GM18861 (cell line): Measurements from ENCODE around the gene ULK1.
"Not testable (repeated sequence)": the region's sequence is repeated elsewhere in the genome, so short reads cannot be mapped to it uniquely, and the experiment has no call there.

Experiments used
- ATAC-seq: cut with Tn5 transposase; IDR thresholded peaks from one replicate; pipeline ENCODE4 v1.9.1; 2021; ENCODE audit not compliant: unreplicated experiment

The ULK1 gene

DNA sequence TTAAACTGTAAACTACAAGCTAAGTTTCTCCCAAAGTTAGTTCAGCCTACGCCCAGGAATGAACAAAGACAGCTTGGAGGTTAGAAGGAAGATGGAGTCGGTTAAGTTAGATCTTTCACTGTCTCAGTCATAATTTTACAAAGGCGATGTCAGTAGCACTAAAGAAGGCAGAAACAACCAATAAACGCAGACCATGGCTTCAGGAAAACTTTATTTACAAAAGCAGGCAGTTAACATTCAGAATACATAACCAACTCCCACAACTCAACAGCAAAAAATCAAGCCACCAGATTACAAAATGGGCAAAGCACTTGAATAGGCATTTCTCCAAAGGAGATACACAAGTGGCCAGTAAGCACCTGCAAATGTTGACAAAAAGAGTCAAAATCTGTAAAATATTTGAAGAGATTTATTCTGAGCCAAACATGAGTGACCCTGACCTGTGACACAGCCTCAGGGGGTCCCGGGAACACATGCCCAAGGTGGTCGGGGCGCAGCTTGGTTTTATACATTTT is 8.8 kb upstream of the ULK1 start:
- ATAC-seq: no peak

GRCh38 chr12:131891722-131892121 is 2.7 kb upstream of the ULK1 start:
- ATAC-seq: not testable (repeated sequence)

DNA sequence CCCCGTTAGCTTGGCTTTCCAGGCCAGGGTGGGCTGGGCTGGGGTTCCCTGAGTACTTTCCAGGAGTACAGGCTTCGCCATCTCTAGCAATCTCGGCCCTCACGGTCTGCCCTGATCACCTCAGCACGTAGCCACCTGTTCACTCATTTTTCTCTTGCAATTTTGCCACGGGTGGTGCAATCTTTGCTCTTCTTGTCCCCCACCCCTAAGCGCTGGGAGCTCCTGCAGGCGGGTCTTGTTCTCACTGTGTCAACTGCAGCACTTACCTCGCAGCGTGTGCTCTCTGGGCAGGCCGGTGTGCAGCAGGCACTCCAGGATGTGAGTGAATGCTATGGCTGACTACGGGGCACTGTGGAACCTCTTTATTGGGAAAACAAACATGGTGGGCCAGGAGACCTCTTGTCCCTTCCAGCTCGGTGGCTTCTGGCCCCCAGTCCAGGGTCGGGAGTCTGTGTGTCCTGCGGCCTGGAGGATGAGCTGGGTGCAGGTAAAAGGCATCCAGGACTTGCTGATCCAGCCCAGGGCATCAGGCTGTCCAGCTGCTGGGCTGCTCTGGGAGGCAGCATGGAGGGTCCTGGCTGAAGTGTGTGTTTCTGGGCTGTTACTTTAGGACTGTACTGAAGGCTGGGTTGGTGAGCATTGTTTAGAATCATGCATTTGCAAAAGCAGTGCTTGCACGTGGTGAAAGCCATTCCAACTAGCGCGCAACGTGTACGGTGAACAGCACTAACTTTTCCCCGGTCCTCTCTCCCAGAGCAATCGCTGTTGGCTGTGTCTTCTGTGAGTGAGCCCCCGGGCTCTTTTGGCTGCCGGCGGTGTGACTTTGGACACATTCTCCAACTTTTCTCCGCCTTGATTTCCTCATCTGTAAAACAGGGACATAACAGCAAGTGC is 1.5 kb upstream of the ULK1 start:
- ATAC-seq: no peak

DNA sequence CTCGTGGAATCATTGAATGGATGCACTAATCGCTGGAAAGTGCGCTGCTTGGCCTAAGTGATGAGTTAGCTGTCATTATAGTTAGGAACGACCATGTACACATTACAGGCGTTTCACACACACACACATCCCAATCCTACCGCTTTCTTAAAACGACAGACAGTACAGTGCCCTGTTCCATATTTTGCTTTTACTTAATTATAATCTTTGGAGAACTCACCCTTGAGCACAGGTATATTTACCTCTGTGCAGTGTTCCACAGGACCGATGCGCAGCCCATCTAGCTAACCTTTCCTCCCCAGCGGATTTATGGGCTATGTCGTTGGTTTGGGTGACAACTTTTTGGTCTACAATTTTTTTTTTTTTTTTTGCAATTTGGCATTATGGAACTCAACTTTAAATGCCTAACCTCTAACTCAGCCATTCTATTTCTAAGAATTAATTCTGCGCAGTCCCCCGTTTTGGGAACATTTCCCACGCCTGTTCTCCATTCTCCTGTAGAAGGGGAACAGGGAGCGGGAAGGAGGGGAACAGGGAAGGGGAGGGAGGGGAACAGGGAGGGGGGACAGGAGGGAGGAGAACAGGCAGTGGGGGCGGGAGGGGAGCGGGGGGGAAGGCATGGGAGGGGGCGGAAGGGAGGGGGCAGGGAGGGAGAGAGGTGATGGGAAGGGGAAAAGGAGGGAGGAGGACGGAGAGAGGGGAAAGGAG is 663 bp upstream of the ULK1 start:
- ATAC-seq: no peak

DNA sequence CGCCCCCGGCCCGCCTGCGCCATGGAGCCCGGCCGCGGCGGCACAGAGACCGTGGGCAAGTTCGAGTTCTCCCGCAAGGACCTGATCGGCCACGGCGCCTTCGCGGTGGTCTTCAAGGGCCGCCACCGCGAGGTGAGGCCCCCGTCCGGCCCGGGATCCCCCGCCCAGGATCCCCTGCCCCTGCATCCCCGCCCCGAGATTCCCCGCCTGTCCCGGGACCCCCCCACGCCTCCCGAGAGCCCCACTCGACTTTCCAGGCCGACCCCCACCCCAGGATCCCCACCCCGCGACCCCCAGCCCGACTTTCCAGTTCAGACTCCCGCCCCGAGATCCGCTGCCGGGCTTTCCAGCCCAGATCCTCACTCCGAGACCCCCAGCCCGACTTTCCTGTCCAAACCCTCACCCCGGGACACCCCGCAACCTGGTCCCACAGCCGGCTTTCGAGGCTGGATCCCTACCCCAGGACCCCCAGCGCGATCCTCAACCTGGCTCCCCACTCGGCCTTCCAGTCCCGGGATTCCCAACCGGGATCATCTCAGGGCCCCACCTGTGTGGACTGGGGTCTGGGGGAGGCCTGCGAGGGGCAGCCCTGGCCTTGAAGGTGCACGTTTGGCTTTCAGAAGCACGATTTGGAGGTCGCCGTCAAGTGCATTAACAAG is 688 bp downstream of the ULK1 start:
- no peak for ATAC-seq

GRCh38 chr12:131895640-131896079 is 1.2 kb downstream of the ULK1 start:
- ATAC-seq: peak; percentile 10

DNA sequence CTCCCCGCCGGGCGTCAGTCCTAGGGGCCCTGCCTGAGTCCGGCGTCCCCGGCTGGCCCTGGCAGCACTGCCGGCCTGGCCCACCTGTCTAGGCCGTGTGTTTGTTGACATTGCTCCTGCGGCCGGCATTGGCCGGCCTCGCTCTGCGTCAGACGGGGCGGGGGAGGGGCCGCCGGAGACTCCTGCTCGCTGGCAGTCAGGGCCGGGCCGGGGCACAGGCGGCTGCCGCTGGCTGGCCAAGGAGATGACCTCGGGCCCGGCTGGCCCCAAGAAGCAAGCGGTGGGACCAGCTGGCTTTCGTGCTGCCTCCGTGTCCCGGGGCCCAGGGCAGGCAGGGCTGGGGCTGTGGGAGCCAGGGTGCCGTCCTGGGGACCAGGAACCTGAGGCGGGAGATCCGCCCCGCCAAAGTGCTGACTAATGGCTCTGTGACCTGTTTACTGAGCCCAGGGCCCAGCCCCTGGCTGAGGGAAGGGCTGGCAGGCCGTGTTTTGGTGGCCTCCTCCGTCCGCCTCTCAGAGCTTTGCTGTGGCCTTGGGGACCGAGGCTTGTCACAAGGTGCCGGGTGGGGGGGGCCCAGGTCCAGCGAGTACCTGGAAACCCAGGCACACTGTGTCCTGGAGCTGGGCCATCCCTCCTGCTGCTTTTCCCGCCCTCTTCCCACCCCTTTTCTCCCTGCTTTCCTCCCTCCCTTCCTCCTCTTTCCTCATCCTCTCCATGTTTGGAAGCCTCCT is 1.8 kb downstream of the ULK1 start:
- peak; percentile 53 for ATAC-seq

DNA sequence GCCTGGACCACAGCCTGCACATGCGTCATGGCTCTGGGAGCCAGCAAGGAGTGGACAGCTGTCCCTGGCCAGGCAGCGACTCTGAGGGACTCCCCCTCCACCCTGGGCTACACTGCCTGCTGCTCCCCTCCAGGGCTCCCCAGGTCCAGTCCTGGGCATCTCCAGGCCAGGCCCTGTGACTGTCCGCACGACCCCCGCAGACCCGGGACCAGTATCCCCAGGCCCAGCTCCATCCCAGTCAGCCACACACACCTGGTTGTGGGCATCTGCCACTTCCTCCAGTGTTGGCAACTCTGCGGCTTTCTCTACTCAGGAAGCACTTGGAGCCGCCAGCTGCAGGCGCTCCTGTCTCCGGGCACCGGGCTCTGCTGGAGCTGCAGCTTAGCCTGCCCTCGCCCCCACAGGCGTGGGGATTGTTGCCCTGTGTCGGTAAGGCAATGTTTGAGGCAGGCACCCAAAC is 2.4 kb downstream of the ULK1 start:
- ATAC-seq: no peak

GRCh38 chr12:131897276-131897675 is 2.9 kb downstream of the ULK1 start:
- ATAC-seq: no peak

- no peak for ATAC-seq
Measured at GRCh38 chr12:131897875-131898274, 3.5 kb downstream of the ULK1 start.

DNA sequence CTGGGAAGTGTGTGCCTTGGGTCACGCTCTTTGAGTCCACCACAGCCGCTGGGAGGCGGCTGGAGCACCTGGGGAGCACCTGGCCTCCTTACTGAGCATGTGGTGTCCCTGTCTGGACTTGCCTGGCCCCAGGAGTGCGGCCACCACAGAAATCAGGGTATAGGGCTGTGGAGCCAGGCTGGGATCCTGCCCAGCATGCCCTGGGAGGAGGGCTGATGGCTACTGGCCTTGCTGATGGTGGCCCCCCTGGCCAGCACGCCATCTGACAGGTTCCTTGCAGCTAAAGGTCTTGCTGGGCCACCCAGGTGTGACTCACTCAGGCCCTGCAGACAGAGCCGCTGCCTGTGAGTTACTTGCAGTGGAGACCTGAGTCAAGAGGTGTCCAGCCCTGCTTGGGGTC is 6.0 kb downstream of the ULK1 start:
- ATAC-seq: no peak

GRCh38 chr12:131901431-131902331 is 7.3 kb downstream of the ULK1 start:
- no peak for ATAC-seq

- no peak for ATAC-seq
Measured at GRCh38 chr12:131902332-131903241, 8.2 kb downstream of the ULK1 start.

DNA sequence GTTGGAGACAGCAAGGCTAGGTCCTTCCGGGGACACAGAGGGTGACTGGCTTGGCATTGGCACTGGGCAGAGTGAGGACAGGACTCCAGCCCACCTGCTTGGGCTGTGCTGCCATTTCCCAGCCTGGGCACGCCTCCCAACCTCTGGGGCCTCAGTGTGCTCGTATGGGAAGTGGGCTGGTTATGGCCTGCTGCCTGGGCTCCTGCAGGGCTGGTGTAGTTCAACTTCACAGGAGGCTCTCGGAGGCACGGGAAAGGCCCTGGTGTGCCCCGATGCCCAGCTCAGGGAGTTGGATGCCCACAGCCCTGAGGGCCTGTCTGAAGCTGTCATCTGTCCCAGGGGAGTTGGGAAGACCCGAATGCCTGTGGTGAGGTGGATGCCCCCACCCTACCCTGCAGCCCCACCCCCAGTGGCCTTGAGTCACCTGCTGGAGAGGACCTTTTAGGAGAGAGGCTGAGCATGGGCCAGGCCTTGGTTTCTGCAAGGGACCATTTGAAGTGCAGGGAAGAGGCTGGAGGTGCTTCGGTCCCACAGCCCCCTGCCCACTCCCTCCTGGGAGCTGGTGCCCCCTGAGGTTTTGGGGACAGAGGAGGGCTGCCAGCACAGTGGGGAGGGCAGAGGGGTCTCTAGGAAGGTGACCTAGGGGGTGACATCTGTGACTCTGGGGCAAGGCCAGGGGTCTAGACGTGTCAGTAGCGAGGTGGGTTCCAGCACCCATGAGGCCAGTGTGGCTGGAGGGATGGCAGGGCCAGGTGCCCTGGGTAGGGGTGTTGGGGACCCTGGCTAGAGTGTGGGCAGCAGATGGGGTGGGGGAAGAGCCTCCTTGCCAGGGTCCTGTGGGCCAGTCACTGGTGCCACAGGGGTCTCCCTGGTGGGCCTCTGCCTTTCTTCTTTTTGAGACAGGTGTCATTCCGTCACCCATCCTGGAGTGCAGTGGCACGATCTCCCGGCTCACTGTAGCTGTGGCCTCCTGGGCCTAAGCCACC is 9.1 kb downstream of the ULK1 start:
- ATAC-seq: no peak

DNA sequence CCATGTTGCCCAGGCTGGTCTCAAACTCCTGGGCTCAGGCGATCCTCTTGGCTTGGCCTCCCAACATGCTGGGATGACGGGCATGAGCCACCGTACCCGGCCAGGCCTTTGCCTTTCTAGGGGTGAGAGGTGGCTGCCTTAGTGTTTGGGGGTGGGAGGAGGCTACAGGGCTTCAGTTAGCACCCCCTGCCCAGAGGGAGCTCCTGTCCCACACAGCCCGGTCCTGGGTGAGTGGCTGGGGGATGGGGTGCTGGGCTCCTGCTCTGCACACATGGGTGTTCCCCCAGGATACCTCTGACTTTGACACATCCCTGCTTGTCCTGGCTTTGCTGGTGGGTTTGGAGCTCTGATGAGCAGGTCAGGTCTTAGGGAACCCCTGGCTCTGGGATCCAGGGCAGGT is 9.9 kb downstream of the ULK1 start:
- no peak for ATAC-seq

GRCh38 chr12:131905081-131905629 is 10.7 kb downstream of the ULK1 start:
- ATAC-seq: no peak

- no peak for ATAC-seq
Measured at GRCh38 chr12:131905630-131906091, 11.2 kb downstream of the ULK1 start.
